ENCODE results near the gene RNF17.

RNF17 gene

DNA sequence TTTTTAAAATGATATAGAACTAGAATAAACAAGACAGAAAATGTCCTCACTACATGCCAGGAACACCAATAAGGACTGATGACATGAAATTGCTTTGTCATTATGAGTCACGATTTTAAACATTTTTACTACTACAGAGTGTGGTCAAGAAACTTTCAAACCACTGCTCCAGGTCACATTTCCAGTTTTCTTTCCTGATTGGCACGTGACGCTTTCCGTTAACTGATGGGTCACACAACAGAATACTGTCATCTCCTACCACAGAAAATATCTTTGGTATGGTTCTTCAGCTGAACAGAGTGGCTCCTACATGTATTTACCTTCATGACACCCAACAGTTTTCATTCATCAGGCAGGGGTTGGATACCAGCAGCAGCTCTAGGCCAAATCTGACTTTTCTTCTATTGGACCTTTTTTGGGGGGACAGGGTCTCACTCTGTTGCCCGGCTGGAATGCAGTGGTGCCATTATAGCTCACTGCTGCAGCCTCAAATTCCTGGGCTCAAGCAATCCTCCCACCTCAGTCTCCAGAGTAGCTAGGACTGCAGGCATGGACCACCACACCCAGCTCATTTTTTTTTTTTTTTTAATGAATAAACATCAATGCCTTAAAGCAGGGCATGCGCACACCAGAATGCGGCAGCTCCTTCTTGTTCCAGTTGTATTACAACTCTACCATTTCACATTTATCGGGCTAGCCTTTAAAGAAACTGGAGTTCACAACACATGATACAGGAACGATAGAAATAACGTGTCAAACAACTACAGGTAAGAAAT is 147.4 kb downstream of the RNF17 start:
- TF ChIP-seq EGR1 (IDR thresholded peaks at IDR 0.05) = no peak
- no peak for TF ChIP-seq ZBTB7A (IDR thresholded peaks at IDR 0.05; ENCODE audit: low read depth)
- no peak for TF ChIP-seq RAD21 (IDR thresholded peaks at IDR 0.05; ENCODE audit: low read depth)

DNA sequence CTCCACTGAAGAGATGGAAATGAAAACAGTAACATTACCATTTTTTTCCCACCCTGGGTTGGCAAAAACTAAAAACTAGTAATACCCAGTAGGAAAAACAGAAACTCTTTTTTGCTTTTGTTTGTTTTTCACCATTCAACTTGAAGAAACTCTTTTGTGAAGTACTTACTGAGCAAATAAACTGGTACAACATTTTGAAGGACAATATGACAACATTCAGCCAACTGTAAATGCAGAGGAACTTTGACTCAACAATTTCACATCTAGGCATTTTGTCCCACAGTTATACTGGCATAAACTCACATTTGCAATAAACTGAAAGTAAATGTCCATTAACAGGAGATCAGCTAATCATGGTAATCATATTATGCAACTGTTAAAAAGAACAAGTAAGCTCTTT is 152.5 kb downstream of the RNF17 start:
- TF ChIP-seq CREB1 (IDR thresholded peaks at IDR 0.05; ENCODE audit: low read depth) = no peak
- TF ChIP-seq RAD21 (IDR thresholded peaks at IDR 0.05; ENCODE audit: low read depth) = no peak

DNA sequence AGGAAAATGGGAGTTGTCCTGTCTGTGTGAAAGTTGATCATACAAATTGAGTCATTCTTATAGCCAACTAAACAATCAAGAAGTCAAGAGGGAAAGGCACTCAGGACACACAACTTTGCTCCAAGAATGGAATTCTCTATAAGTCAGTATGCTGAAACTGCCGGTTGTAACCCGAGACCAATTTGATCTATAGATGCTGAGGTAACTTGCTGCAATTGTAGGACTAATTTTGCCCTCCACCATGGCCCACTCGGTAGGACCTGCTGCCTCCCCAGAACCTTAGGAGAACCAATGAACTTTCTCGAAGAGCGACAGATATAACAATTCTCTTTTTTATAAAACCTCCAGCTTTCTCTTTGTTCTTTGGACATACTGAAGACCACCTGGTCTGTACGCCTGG is 157.0 kb downstream of the RNF17 start:
- TF ChIP-seq EP300 (IDR thresholded peaks at IDR 0.05; ENCODE audit: borderline replicate concordance) (no peak), YY1 (IDR thresholded peaks at IDR 0.05; ENCODE audit: low read depth) (no peak), TCF12 (IDR thresholded peaks at IDR 0.05; ENCODE audit: low read depth) (no peak), CREB1 (IDR thresholded peaks at IDR 0.05; ENCODE audit: low read depth) (no peak), EGR1 (IDR thresholded peaks at IDR 0.05) (no peak), TAF1 (IDR thresholded peaks at IDR 0.05; ENCODE audit: low read depth) (no peak)
- TF ChIP-seq, protein P1, sequence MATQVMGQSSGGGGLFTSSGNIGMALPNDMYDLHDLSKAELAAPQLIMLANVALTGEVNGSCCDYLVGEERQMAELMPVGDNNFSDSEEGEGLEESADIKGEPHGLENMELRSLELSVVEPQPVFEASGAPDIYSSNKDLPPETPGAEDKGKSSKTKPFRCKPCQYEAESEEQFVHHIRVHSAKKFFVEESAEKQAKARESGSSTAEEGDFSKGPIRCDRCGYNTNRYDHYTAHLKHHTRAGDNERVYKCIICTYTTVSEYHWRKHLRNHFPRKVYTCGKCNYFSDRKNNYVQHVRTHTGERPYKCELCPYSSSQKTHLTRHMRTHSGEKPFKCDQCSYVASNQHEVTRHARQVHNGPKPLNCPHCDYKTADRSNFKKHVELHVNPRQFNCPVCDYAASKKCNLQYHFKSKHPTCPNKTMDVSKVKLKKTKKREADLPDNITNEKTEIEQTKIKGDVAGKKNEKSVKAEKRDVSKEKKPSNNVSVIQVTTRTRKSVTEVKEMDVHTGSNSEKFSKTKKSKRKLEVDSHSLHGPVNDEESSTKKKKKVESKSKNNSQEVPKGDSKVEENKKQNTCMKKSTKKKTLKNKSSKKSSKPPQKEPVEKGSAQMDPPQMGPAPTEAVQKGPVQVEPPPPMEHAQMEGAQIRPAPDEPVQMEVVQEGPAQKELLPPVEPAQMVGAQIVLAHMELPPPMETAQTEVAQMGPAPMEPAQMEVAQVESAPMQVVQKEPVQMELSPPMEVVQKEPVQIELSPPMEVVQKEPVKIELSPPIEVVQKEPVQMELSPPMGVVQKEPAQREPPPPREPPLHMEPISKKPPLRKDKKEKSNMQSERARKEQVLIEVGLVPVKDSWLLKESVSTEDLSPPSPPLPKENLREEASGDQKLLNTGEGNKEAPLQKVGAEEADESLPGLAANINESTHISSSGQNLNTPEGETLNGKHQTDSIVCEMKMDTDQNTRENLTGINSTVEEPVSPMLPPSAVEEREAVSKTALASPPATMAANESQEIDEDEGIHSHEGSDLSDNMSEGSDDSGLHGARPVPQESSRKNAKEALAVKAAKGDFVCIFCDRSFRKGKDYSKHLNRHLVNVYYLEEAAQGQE (IDR thresholded peaks at IDR 0.05; ENCODE audit: low read depth) = no peak
- TF ChIP-seq, protein P2, sequence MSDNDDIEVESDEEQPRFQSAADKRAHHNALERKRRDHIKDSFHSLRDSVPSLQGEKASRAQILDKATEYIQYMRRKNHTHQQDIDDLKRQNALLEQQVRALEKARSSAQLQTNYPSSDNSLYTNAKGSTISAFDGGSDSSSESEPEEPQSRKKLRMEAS (IDR thresholded peaks at IDR 0.05) = no peak

DNA sequence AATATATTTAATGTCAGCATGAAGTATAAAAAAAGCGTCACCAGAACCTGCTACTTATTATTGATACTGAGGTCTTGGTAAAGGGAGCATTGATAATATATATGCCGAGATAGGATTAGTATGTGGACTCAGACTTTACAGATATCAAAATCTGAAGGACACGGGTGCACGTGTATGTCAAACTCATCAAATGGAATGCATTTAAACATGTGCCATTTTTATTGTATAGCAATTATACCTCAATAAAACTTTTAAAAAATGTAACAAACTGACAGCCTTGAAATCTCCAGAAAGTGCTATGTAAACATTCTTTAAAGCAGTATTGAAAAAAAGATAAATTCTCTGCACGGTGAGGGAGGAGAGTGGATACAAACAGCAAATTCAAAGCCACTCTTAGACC is 157.9 kb downstream of the RNF17 start:
- TF ChIP-seq, protein P3, sequence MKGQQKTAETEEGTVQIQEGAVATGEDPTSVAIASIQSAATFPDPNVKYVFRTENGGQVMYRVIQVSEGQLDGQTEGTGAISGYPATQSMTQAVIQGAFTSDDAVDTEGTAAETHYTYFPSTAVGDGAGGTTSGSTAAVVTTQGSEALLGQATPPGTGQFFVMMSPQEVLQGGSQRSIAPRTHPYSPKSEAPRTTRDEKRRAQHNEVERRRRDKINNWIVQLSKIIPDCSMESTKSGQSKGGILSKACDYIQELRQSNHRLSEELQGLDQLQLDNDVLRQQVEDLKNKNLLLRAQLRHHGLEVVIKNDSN (IDR thresholded peaks at IDR 0.05) = no peak
- no peak for TF ChIP-seq YY1 (IDR thresholded peaks at IDR 0.05; ENCODE audit: low read depth)
- TF ChIP-seq FOXM1 (IDR thresholded peaks at IDR 0.05; ENCODE audit: borderline replicate concordance, low read depth) = no peak
- TF ChIP-seq TAF1 (IDR thresholded peaks at IDR 0.05; ENCODE audit: low read depth) = no peak
- TF ChIP-seq EGR1 (IDR thresholded peaks at IDR 0.05) = no peak
- TF ChIP-seq, protein P1 (IDR thresholded peaks at IDR 0.05; ENCODE audit: low read depth) = no peak
- no peak for TF ChIP-seq CREB1 (IDR thresholded peaks at IDR 0.05; ENCODE audit: low read depth)
- no peak for TF ChIP-seq CEBPB (IDR thresholded peaks at IDR 0.05)
- no peak for TF ChIP-seq RAD21 (IDR thresholded peaks at IDR 0.05; ENCODE audit: low read depth)
- no peak for TF ChIP-seq TEAD4 (IDR thresholded peaks at IDR 0.05)
- no peak for TF ChIP-seq TCF12 (IDR thresholded peaks at IDR 0.05; ENCODE audit: low read depth)

DNA sequence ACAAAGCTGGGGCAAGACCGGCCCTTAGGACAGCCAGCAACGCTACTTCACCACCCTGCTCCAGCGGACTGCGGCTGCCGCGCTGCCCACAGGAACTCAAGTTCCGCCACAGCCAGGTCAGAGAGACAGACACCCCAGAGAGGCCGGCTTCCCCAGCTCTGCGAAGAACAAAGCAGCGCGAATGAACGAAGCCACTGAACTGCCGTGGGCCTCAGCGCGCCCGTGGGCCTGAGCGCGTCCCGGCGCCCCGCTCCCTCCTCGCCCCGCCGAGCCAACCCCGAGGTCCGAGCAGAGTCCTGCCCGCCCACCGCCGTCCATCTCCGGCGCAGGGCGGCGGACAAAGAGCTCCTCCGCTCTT is 158.4 kb downstream of the RNF17 start:
- TF ChIP-seq TCF12 (IDR thresholded peaks at IDR 0.05; ENCODE audit: low read depth) (no peak), TEAD4 (IDR thresholded peaks at IDR 0.05) (no peak), YY1 (IDR thresholded peaks at IDR 0.05; ENCODE audit: low read depth) (no peak; the same call in 1 of the 2 replicates), NFIC (IDR thresholded peaks at IDR 0.05) (no peak), TAF1 (IDR thresholded peaks at IDR 0.05; ENCODE audit: low read depth) (no peak), ZBTB7A (IDR thresholded peaks at IDR 0.05; ENCODE audit: low read depth) (no peak), CREB1 (IDR thresholded peaks at IDR 0.05; ENCODE audit: low read depth) (no peak), EP300 (IDR thresholded peaks at IDR 0.05; ENCODE audit: borderline replicate concordance) (no peak; the same call in 1 of the 2 replicates), EGR1 (IDR thresholded peaks at IDR 0.05) (no peak), RAD21 (IDR thresholded peaks at IDR 0.05; ENCODE audit: low read depth) (no peak), CEBPB (IDR thresholded peaks at IDR 0.05) (no peak), FOXM1 (IDR thresholded peaks at IDR 0.05; ENCODE audit: borderline replicate concordance, low read depth) (no peak)
- TF ChIP-seq, protein P1 (IDR thresholded peaks at IDR 0.05; ENCODE audit: low read depth) = no peak
- TF ChIP-seq, protein P2 (IDR thresholded peaks at IDR 0.05) = no peak
- TF ChIP-seq, protein P3 (IDR thresholded peaks at IDR 0.05) = no peak

Data from Ishikawa (cell line).